ENCODE results near the gene NUBP2.

DNA sequence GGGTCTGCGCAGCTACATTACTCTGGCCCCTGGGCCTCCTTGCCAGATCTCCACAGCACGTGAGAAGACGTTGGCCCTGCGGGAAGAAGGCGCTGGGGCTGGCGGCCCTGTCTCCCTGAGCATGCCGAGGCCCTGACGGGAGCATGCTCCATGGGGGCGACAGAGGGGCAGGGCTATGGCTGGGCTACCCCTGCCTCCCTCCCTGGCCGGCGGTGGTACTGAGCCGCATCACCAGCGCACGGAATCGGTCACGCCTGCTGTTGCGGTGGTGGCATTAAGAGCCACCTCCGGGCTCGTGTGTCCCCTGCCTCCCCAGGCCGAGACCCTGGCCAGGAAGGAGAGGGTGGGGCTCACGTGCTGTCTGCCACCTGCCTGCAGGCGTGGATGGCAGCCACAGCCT, 48.6 kb upstream of the NUBP2 start:
- TF ChIP-seq NFIC (IDR thresholded peaks at IDR 0.05; ENCODE audit: borderline replicate concordance) (no peak), EZH2phosphoT487 (IDR thresholded peaks at IDR 0.05; ENCODE audit: borderline replicate concordance, low read depth) (no peak), GATA2 (CRISPR knock-in tag; IDR thresholded peaks at IDR 0.05) (no peak), USF2 (IDR thresholded peaks at IDR 0.05; ENCODE audit: borderline replicate concordance, low read depth, low read length) (no peak), MAX (IDR thresholded peaks at IDR 0.05; ENCODE audit: low read depth) (no peak), YY1 (IDR thresholded peaks at IDR 0.05; ENCODE audit: low read depth) (no peak)
- TF ChIP-seq, protein P1, sequence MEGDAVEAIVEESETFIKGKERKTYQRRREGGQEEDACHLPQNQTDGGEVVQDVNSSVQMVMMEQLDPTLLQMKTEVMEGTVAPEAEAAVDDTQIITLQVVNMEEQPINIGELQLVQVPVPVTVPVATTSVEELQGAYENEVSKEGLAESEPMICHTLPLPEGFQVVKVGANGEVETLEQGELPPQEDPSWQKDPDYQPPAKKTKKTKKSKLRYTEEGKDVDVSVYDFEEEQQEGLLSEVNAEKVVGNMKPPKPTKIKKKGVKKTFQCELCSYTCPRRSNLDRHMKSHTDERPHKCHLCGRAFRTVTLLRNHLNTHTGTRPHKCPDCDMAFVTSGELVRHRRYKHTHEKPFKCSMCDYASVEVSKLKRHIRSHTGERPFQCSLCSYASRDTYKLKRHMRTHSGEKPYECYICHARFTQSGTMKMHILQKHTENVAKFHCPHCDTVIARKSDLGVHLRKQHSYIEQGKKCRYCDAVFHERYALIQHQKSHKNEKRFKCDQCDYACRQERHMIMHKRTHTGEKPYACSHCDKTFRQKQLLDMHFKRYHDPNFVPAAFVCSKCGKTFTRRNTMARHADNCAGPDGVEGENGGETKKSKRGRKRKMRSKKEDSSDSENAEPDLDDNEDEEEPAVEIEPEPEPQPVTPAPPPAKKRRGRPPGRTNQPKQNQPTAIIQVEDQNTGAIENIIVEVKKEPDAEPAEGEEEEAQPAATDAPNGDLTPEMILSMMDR (IDR thresholded peaks at IDR 0.05) = no peak

Measured in SK-N-SH (cell line).